Activated naive CD8-positive, alpha-beta T cell treated with anti-CD3 and anti-CD28 coated beads, Interleukin-2, amount 50 U/mL, for 24 hours (primary cell): ENCODE results near the gene WDR59.
A peak's percentile ranks its signal among the peaks of the same experiment; 100 is the strongest.

Experiments used
- ATAC-seq: fragments of 150-1000 bp; cut with Tn5 transposase; one replicate; pipeline ENCODE4 v1.10.0; 2021
- DNase-seq: peaks from one replicate; pipeline ENCODE4 v3.0.0; 2021
- H3K27ac Mint-ChIP-seq: one replicate; pipeline ENCODE4 v1.8.0; 2021; ENCODE audit warnings: mild to moderate bottlenecking, mixed read lengths
- H3K27me3 Mint-ChIP-seq: one replicate; pipeline ENCODE4 v1.8.0; 2021; ENCODE audit warnings: mixed read lengths
- H3K36me3 Mint-ChIP-seq: one replicate; pipeline ENCODE4 v1.8.0; 2021; ENCODE audit warnings: low read depth, mixed read lengths
- H3K4me1 Mint-ChIP-seq: one replicate; pipeline ENCODE4 v1.8.0; 2021; ENCODE audit warnings: mixed read lengths
- H3K4me3 Mint-ChIP-seq: one replicate; pipeline ENCODE4 v1.8.0; 2021; ENCODE audit warnings: mild to moderate bottlenecking, moderate library complexity, mixed read lengths
- H3K9me3 Mint-ChIP-seq: one replicate; pipeline ENCODE4 v1.8.0; 2021; ENCODE audit warnings: mixed read lengths

The WDR59 gene

GRCh38 chr16:74973304-74973703 is 11.6 kb downstream of the WDR59 start:
- no peak for ATAC-seq
- Mint-ChIP-seq H3K36me3 (peaks cover 8% of the 10 kb centered on the region), H3K27me3 (no peaks in the 10 kb centered on the region), H3K9me3 (no peaks in the 10 kb centered on the region), H3K4me3 (no peak overlapping the region), H3K27ac (no peak overlapping the region), H3K4me1 (peaks cover 10% of the 10 kb centered on the region)
- DNase-seq, result no peak

GRCh38 chr16:74954763-74955162 is 30.2 kb downstream of the WDR59 start:
- no peaks in the 10 kb centered on the region for H3K4me1 Mint-ChIP-seq
- no peaks in the 10 kb centered on the region for H3K27me3 Mint-ChIP-seq
- H3K9me3 Mint-ChIP-seq, result no peaks in the 10 kb centered on the region
- ATAC-seq (no peak), DNase-seq (no peak)
- H3K4me3 Mint-ChIP-seq, result no peak overlapping the region
- H3K36me3 Mint-ChIP-seq, result peaks cover 28% of the 10 kb centered on the region
- no peak overlapping the region for H3K27ac Mint-ChIP-seq

GRCh38 chr16:74951681-74952080 is 33.2 kb downstream of the WDR59 start:
- Mint-ChIP-seq H3K27ac (no peak overlapping the region), H3K4me1 (no peaks in the 10 kb centered on the region), H3K4me3 (no peak overlapping the region), H3K36me3 (peaks cover 41% of the 10 kb centered on the region), H3K9me3 (no peaks in the 10 kb centered on the region), H3K27me3 (no peaks in the 10 kb centered on the region)
- DNase-seq (no peak), ATAC-seq (no peak)

- no peak for ATAC-seq
- H3K4me3 Mint-ChIP-seq, result no peak overlapping the region
- H3K4me1 Mint-ChIP-seq, result no peaks in the 10 kb centered on the region
- H3K36me3 Mint-ChIP-seq, result peaks cover 39% of the 10 kb centered on the region
- no peak overlapping the region for H3K27ac Mint-ChIP-seq
- no peaks in the 10 kb centered on the region for H3K9me3 Mint-ChIP-seq
- no peak for DNase-seq
- H3K27me3 Mint-ChIP-seq, result no peaks in the 10 kb centered on the region
Measured at GRCh38 chr16:74951206-74951605, 33.7 kb downstream of the WDR59 start.

GRCh38 chr16:74950511-74950910 is 34.4 kb downstream of the WDR59 start:
- H3K27me3 Mint-ChIP-seq, result no peaks in the 10 kb centered on the region
- H3K4me1 Mint-ChIP-seq, result no peaks in the 10 kb centered on the region
- DNase-seq (no peak), ATAC-seq (no peak)
- no peaks in the 10 kb centered on the region for H3K9me3 Mint-ChIP-seq
- peaks cover 39% of the 10 kb centered on the region for H3K36me3 Mint-ChIP-seq
- no peak overlapping the region for H3K4me3 Mint-ChIP-seq
- H3K27ac Mint-ChIP-seq, result no peak overlapping the region

GRCh38 chr16:74949309-74949708 is 35.6 kb downstream of the WDR59 start:
- Mint-ChIP-seq H3K27ac (no peak overlapping the region), H3K9me3 (no peaks in the 10 kb centered on the region), H3K27me3 (no peaks in the 10 kb centered on the region), H3K36me3 (peaks cover 35% of the 10 kb centered on the region), H3K4me3 (no peak overlapping the region), H3K4me1 (no peaks in the 10 kb centered on the region)
- no peak for DNase-seq
- ATAC-seq, result no peak

- Mint-ChIP-seq H3K9me3 (no peaks in the 10 kb centered on the region), H3K36me3 (peaks cover 42% of the 10 kb centered on the region), H3K4me1 (no peaks in the 10 kb centered on the region), H3K27me3 (no peaks in the 10 kb centered on the region), H3K4me3 (no peak overlapping the region), H3K27ac (no peak overlapping the region)
- ATAC-seq (no peak), DNase-seq (no peak)
Measured at GRCh38 chr16:74944466-74944865, 40.5 kb downstream of the WDR59 start.

- no peaks in the 10 kb centered on the region for H3K9me3 Mint-ChIP-seq
- no peak for DNase-seq
- no peak overlapping the region for H3K4me3 Mint-ChIP-seq
- no peak overlapping the region for H3K27ac Mint-ChIP-seq
- no peaks in the 10 kb centered on the region for H3K27me3 Mint-ChIP-seq
- ATAC-seq, result no peak
- H3K4me1 Mint-ChIP-seq, result no peaks in the 10 kb centered on the region
- H3K36me3 Mint-ChIP-seq, result peaks cover 45% of the 10 kb centered on the region
Measured at GRCh38 chr16:74942977-74943918, 41.7 kb downstream of the WDR59 start.

- ATAC-seq, result no peak
- H3K4me3 Mint-ChIP-seq, result no peak overlapping the region
Measured at GRCh38 chr16:74942566-74942965, 42.4 kb downstream of the WDR59 start.

GRCh38 chr16:74939688-74940087 is 45.2 kb downstream of the WDR59 start:
- DNase-seq, result no peak
- H3K27ac Mint-ChIP-seq, result no peak overlapping the region
- peaks cover 4% of the 10 kb centered on the region for H3K4me1 Mint-ChIP-seq
- no peak for ATAC-seq
- H3K36me3 Mint-ChIP-seq, result peaks cover 46% of the 10 kb centered on the region
- H3K27me3 Mint-ChIP-seq, result no peaks in the 10 kb centered on the region
- H3K4me3 Mint-ChIP-seq, result no peak overlapping the region
- H3K9me3 Mint-ChIP-seq, result no peaks in the 10 kb centered on the region

More at GRCh38 chr16:74942566-74942965, 42.4 kb downstream of the WDR59 start:
- H3K27ac Mint-ChIP-seq, result no peak overlapping the region
- no peaks in the 10 kb centered on the region for H3K4me1 Mint-ChIP-seq
- H3K9me3 Mint-ChIP-seq, result no peaks in the 10 kb centered on the region
- DNase-seq, result no peak
- peaks cover 47% of the 10 kb centered on the region for H3K36me3 Mint-ChIP-seq
- H3K27me3 Mint-ChIP-seq, result no peaks in the 10 kb centered on the region

- ATAC-seq, result peak; percentile 83
- peaks cover 30% of the 10 kb centered on the region for H3K36me3 Mint-ChIP-seq
- no peak for DNase-seq
- H3K27ac Mint-ChIP-seq, result peak overlapping the region; percentile 43
- H3K9me3 Mint-ChIP-seq, result no peaks in the 10 kb centered on the region
- peaks cover 4% of the 10 kb centered on the region for H3K4me1 Mint-ChIP-seq
- no peak overlapping the region for H3K4me3 Mint-ChIP-seq
- H3K27me3 Mint-ChIP-seq, result no peaks in the 10 kb centered on the region
Measured at GRCh38 chr16:74936902-74937560, 47.9 kb downstream of the WDR59 start.

GRCh38 chr16:74931445-74931844 is 53.5 kb downstream of the WDR59 start:
- no peaks in the 10 kb centered on the region for H3K9me3 Mint-ChIP-seq
- no peak overlapping the region for H3K27ac Mint-ChIP-seq
- no peak for DNase-seq
- H3K4me1 Mint-ChIP-seq, result no peaks in the 10 kb centered on the region
- peaks cover 23% of the 10 kb centered on the region for H3K36me3 Mint-ChIP-seq
- H3K4me3 Mint-ChIP-seq, result no peak overlapping the region
- no peak for ATAC-seq
- H3K27me3 Mint-ChIP-seq, result no peaks in the 10 kb centered on the region

- Mint-ChIP-seq H3K36me3 (peaks cover 27% of the 10 kb centered on the region), H3K4me3 (no peak overlapping the region), H3K4me1 (no peaks in the 10 kb centered on the region), H3K27me3 (no peaks in the 10 kb centered on the region), H3K27ac (no peak overlapping the region), H3K9me3 (no peaks in the 10 kb centered on the region)
- DNase-seq, result no peak
- ATAC-seq, result no peak
Measured at GRCh38 chr16:74929636-74930035, 55.3 kb downstream of the WDR59 start.

GRCh38 chr16:74926805-74927204 is 58.1 kb downstream of the WDR59 start:
- no peak for ATAC-seq
- Mint-ChIP-seq H3K36me3 (peaks cover 41% of the 10 kb centered on the region), H3K27me3 (no peaks in the 10 kb centered on the region), H3K4me1 (no peaks in the 10 kb centered on the region), H3K27ac (no peak overlapping the region), H3K4me3 (no peak overlapping the region), H3K9me3 (no peaks in the 10 kb centered on the region)
- no peak for DNase-seq

GRCh38 chr16:74923766-74924460 is 61.0 kb downstream of the WDR59 start:
- no peak for ATAC-seq
- Mint-ChIP-seq H3K9me3 (no peaks in the 10 kb centered on the region), H3K27me3 (no peaks in the 10 kb centered on the region), H3K36me3 (peaks cover 47% of the 10 kb centered on the region), H3K27ac (no peak overlapping the region), H3K4me3 (no peak overlapping the region), H3K4me1 (no peaks in the 10 kb centered on the region)
- no peak for DNase-seq
